HG03520 (cell line): Measurements from ENCODE around the gene LMO7.

ENCODE experiments used
- ATAC-seq: cut with Tn5 transposase; IDR thresholded peaks from one replicate; pipeline ENCODE4 v1.9.1; 2021; ENCODE audit warnings: mild to moderate bottlenecking, moderate library complexity; ENCODE audit not compliant: unreplicated experiment

The LMO7 gene

DNA sequence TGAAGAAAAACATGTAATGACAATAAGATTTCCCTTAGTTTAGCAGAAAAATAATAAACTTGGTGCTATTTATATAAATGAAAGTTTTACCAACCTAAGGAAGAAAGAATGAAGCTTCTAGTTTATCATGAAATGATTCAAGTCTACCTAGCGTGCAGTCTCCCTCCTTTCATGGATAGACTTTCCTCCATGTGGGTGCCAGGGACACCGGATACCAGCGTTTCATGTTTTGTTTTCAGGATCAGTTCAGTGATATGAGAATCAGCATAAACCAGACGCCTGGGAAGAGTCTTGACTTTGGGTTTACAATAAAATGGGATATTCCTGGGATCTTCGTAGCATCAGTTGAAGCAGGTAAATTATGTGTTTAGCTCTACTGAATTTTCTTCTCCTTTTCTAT, 196.7 kb downstream of the LMO7 start:
- ATAC-seq, result no peak

DNA sequence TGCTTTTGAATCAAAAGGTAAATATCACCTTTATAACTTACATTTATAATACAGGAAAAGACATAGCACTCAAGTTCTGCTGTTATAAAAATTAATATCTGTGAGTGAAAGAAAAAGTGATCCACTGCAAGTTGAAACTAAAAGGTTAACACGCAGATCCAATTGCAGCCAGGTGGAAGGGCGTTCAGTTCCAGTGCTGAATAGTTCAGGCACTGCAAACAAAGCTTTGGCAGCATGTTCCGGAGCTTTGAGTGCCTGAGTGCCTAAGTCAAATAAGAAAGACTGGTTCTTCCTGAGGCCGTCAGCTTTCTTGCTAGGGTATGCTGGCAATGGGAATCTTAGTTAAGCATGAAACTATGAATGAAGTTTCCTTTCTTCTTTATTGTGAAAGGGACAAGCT, 200.3 kb downstream of the LMO7 start:
- ATAC-seq, result no peak

DNA sequence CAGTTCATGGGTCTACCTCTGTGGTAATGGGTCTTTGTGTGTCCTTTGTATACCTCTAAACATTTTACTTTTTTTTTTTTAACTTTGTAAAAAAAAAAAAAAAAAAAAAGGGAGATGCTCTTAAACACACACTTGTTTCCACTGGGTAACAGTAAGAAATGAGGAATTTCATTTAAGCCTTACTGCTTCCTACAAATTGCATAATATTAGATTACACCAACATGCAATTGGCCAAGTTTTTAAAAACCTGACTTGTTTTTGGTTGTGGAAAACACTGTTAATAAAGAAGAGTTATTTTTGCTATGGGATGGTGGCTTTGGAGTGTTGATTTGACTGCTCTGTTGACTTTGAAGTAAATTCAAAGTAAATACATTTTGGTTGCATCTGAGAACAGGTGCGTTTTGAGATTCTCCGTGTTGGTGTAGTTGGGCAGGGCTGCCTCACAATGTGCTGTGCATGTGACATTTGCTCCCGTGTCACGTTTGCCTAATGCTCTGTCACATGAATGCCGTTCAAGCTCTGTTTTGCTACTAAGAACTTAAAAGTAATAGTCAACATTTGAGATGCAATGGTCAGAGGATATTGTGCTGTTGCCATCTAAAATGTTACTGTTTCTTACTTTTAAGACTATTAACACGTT, 202.4 kb downstream of the LMO7 start:
- ATAC-seq, result no peak

DNA sequence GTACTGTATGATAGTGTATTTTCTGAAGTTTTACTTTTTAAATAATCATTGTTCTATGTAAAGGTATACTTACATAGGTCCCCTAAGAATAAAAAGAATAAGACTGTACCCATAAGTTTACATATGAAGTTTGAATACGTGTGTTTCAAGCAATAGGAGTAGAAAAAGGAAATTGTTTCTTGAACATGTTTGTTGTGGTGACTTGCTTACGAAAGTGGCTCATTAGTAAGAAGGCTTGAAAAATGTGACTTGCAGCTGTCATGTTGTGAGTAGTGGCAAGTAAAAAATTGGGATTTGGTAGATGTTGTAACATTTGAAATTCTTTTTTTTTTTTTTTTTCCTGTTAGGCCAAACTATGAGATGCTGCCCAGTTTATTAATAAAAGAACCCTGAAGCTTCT, 203.3 kb downstream of the LMO7 start:
- ATAC-seq, result no peak

DNA sequence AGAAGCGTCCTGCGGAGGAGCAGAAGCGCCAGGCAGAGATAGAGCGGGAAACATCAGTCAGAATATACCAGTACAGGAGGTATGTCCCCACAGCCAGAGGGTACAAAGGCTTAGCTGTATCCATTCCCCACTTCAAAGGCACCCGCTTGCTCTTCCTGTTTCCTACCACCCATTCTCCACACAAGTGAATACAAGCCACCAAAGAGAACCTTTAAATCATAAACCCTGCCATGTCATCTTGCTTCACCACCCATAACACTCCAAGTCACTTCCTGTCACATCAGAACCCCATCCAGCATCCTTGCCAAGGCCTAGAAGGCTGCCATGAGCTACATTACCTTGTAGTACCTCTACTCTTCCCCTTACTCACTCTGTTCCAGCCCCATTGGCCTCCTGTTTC, 205.8 kb downstream of the LMO7 start:
- no peak for ATAC-seq

DNA sequence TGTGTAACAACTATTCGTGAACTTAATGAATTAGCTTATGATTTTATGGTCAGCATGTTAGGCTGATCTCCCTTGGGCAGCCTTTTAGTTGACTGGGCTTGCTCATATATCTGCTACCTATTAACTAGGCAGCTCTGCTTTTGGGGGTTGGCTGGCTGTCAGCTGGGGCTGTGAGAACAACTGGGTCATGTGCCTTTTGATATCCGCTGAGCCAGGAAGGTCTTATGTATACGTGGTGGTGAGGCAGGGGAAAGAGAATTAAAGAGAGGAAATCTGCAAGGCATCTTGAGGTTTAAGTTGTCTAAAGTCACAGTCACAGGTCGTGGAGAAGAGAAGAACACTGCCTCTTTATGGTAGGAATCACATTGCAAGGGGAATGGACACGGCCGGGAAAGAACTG, 206.9 kb downstream of the LMO7 start:
- no peak for ATAC-seq

DNA sequence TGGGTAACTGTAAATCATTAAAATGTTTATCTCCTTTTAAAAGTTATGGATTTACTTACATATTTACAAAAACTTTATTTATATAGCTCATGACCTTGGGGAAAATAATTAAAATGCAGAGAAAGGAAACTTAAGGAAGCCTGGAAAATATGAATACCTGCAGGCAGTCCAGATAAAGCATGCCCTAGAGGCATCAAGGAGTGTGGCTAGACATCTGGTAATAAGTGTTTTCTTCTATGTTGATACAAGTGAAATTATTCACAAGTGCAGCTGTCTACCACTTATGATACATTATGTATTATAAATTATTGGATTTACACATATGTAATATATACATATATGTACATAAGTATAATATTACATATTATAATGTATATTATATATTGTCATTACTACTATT, 207.9 kb downstream of the LMO7 start:
- no peak for ATAC-seq

DNA sequence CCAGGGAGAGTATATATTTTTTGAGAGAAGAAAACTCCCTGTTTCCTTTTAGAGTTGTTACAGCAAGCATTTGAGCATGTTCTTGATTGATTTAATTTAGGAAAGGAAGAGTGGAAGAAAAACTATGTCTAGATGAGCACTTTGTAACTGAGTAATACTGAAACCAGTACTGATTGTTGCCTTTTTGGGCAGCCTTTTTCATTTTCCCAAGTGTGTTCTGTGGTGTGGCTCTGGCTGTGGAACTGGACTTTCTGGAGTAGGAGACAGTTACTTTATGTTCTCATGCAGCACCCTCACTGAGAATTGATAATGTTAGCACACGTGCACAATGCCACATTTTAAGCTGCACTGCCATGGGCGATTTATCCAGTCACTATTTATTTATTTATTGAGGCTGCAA, 211.5 kb downstream of the LMO7 start:
- no peak for ATAC-seq

DNA sequence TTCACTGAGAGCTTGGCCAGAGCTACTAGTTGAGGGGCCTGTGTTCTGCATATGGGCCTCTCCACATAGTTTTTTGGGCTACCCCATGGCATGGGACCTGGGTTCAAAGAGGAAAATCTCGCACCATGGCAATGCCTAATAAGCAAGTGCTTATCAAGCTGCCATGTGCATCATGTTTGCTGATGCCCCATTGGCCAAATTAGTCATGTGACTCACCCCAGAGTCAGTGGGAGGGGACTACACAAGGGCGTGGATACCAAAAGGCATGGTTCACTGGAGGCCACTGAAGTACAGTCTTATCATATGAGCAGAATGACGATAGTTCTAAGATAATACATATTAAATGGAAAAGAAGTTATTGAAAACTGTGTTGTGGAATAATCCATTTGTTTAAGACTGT, 214.8 kb downstream of the LMO7 start:
- ATAC-seq, result no peak

DNA sequence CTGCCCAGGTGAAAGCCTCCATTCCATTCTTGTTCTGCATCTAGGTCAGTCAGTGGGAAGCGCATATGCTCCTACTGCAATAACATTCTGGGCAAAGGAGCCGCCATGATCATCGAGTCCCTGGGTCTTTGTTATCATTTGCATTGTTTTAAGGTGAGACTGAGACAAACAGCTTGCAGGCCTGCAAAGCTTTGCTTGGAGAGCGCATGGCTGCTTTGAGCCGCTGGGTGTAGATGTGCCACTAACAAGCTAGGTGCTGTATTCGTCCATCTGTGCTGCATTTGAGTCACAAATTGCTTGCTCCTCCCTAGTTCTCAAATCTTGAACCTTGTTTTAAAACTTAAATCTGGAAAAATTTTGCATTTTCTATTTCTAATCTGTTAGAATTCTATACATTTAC, 219.1 kb downstream of the LMO7 start:
- ATAC-seq, result no peak

DNA sequence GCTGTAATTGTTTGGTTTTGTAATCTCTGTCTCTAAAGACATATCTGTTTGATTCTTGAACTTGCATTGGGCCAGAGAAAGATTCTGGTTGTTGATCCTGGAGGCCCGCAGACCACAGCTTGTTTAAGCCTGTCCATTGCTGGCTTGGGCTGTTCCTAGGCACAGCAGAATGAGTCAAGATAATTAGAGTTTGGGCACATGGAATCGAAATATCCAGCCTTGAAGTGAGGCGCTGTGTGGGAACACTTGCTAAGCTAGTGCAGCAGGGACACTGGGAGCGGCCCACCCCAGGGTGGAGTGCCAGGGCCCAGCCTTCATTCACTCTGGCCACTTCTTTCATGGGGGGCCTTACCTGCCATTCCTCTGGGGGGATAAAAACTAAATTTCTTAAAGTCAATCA, 219.7 kb downstream of the LMO7 start:
- ATAC-seq, result no peak

DNA sequence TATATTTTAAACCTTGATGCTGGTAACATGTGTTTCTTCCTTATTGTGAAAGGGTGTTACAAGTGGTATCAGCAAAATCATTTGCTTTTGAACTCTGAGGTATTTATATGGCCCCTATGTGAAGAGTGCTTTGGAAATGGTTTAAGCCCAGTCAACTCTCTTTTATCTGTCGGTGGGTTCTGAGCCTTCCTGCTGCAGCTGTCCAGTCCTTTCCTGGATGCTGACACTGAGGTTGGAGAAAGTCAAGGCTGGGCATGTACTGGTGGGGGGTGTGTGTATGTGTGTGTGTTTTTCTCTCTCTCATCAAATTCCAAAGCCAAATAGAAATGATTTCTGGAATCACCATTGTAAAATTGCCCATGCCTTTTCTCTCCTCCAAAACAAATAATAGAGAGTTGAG, 221.2 kb downstream of the LMO7 start:
- no peak for ATAC-seq

DNA sequence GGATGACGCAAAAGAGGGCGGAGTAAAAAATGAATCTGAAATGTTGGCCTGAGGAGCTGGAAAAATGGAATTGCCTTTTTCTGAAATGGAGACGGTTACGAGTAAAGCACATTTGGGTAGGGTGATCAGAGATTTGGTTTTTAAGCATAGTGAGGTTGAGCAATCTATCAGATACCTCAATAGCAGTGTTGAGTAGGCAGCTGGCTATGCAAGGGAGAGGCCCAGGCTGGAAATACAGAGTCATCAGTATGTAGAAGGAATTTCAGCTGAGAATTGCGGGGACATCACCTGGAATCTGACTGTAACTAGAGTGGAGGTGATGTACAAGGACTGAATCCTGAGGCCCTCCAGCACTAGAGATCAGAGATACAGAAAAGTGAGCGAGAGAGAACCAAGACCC, 224.8 kb downstream of the LMO7 start:
- ATAC-seq, result no peak

DNA sequence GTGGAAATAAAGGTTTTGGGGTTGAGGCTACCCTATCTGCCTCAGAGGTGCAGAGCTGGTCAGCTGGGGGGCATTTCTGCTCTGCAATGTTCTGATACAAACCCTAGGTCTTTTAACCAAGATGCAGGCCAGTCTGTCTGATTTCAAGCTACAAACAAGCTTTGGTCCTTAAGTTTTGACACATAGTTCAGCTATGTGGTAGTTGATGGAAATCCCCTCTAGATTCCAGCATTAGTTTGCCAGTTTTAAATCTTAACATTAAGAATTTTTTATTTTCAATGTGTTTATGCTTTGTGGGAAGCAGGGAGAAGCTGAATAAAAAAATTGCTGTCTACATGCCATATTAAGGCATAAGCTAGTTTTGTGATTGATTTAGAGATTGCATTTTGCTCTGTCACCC, 225.7 kb downstream of the LMO7 start:
- ATAC-seq, result no peak

DNA sequence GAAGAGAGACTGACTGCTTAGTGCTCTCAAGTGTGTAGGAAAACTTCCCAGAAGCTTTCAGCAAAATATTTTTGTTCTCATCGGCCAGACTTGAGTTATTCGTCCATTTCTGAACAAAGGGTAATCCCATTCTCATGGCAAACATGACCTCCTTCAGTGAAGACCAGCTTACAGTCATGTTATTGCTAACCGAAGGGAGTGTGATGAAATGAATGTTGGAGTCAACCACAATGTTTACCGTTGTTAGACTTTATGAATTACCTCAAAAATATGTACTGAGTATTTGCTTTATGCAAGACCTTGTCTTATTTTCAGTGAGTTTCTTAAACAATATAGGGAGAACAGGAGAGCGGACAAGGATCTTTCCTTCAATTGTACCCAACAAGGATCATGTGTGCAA, 228.6 kb downstream of the LMO7 start:
- no peak for ATAC-seq

DNA sequence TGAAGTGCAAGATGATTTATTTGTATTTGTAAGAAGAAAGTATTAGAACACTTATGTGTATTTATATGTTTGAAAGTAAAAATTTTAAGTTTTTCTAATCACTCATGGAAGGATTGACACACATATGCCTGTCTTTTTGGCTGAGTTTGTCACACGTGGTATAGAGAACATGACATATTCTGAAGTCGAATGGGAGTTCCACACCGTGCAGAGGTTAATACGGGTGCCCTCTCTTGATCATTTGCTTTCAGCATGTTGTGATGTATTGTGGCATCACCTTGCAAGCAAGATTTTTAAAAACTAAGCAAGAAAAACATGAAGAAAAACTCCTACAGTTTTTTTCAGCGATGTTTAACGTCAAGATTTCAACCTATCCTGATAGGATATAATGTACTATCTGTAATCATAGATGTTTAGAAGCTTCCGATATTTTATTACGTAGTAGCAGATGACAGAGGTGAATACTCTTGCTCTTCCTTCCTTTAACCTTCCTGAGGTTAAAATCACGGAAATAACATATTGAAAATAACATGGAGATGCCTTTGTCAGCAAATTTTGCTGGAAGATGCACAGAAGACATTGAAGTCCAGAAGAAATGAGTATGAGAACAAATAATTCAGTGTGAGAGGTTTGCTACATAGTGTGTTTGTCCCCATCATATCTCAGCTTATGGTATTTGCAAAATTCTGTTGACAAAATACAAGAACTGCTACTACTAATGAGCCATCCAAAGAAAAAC, 231.4 kb downstream of the LMO7 start:
- ATAC-seq, result no peak

DNA sequence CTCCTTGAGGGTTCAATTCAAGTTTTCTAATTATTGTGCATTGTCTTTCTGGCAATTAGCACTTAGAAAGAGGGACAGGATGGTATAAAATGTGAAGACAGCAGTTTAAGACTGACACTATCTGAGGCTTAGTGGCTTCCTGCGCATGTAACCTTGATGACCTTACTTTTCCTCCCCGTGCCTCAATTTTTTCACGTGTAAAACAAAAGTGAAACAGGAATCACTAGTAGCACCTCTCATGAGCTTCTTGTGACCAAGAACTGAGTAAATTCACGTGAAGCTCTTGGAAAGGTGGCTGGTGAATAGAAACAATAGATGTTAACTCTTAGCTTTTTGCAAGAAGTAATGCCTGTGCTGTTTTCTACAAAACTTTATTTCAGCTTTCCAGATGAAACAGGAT, 233.9 kb downstream of the LMO7 start:
- no peak for ATAC-seq

DNA sequence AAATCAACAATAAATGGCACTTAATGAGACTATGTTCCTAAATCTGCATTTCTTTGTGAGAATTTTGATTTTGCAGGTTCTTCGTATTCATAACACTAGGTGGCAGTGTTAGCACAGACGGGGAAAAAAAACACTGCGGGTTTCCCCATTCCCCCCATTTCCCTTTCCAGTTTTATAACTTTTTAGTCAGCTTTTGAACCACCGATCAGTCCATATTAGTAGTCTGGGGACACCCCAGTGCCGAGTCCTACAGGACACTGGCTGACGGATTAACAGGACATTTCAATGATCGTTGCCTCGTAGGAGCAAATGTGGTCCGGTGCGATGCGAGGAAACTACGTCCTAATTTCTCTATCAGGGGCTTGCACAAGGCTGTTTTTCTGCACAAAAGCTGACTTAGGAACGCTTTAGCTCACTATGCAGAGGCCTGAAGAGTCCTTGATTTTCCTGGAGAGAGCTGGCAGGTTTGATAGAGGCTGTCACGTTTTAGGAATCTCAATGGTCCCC, 234.3 kb downstream of the LMO7 start:
- no peak for ATAC-seq

DNA sequence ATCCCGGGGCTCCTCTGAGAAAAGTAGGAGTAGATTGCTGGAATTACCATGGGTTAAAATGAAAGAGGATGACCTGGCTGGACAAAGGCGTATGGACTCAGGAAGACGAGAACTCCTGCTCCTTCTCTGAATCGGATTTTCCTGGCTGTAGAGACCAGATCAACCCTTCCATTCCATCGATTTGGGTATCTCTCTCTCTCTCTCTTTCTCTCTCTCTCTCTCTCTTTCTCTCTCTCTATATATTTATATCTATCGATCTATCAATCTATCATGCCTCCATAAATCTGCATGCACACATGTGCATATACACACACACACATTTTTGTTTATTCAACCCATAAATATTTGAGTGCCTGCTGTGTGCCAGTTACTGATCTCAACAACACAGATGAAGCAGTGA, 234.9 kb downstream of the LMO7 start:
- no peak for ATAC-seq

DNA sequence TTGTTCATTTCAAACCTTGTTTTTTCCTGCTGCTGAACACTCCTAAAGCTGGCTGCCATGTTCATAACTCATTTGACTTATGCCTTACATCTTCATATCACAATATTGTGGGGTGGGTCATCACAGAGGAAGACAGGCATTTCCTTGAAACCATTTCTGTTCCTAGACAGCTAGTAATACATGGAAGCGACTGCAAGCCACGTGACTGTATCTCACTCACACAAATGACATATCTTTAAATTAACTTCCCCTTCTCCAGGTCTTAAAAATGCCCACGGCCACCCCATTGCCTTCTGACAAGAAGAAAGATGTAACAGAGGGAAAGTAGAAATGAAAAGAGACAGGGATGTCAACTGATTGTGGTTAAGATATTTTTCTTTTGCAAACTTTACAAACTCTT, 236.8 kb downstream of the LMO7 start:
- no peak for ATAC-seq

DNA sequence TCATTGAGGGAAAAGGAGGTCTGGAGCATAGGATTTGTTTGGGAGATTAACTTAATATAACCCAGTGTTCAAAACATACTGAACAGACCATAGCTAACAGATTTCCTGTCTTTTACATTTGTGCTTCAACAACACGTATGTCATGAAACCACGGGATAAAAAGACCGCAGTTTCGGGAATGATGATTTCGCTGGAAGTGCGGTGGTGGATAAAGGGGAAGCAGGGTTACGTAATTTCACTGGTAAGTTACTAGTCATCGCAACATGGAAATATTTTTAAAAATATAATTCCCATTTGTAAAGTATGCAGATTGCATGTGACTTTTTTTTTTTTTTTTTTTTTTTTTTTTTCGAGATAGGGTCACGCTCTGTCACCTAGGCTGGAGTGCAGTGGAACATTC, 237.4 kb downstream of the LMO7 start:
- ATAC-seq, result no peak

DNA sequence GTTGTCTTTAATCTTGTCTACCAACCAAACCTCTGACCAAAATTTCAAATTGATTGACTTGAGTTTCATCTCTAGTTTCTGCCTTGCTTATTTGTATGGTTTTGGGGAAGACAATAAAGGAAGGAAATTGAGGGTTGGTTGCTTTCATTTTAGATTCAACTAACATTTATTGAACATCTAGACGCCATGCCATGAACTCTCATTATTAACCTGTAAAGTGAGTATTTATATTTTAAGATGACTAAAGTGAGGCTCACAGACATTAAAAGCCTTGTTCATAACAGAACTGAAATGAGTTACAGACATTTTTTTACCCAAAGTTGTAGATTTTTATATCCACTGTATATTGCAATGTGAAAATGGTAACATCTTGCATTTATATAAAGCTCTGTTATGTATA, 239.3 kb downstream of the LMO7 start:
- ATAC-seq, result no peak
